Measurements from ENCODE around the gene MAMDC4. TPM values are rescaled to one million over a fixed set of nuclear protein-coding genes. Genes with fewer than 3 reads are reported as not detected.

Gene MAMDC4
- total RNA-seq, 6 experiments from 2014 or later = 2.3 to 3.4 (median 3.0) TPM

- peak; percentile 8 for DNase-seq
- Mint-ChIP-seq H3K4me1 (ENCODE audit: low read depth) (peaks cover 17% of the 10 kb centered on the region), H3K27ac (peak overlapping the region; percentile 72), H3K4me3 (no peak overlapping the region), H3K36me3 (ENCODE audit: low read depth) (peaks cover 17% of the 10 kb centered on the region), H3K27me3 (ENCODE audit: insufficient read depth) (no peaks in the 10 kb centered on the region), H3K9me3 (no peaks in the 10 kb centered on the region)
- no peak for TF ChIP-seq CTCF (IDR thresholded peaks at IDR 0.05)
Observed at GRCh38 chr9:136901516-136902258, 49.5 kb downstream of the MAMDC4 start.

GRCh38 chr9:136902259-136902821, 50.2 kb downstream of the MAMDC4 start:
- Mint-ChIP-seq H3K36me3 (ENCODE audit: low read depth) (peaks cover 17% of the 10 kb centered on the region), H3K27ac (no peak overlapping the region)

GRCh38 chr9:136903041-136903554, 51.0 kb downstream of the MAMDC4 start:
- H3K27ac Mint-ChIP-seq = no peak overlapping the region
- H3K27me3 Mint-ChIP-seq (ENCODE audit: insufficient read depth) = no peaks in the 10 kb centered on the region
- H3K4me1 Mint-ChIP-seq (ENCODE audit: low read depth) = peaks cover 17% of the 10 kb centered on the region
- no peaks in the 10 kb centered on the region for H3K9me3 Mint-ChIP-seq
- peaks cover 17% of the 10 kb centered on the region for H3K36me3 Mint-ChIP-seq (ENCODE audit: low read depth)
- no peak for TF ChIP-seq CTCF (IDR thresholded peaks at IDR 0.05)
- no peak for DNase-seq
- H3K4me3 Mint-ChIP-seq = no peak overlapping the region

More at GRCh38 chr9:136902259-136902821, 50.2 kb downstream of the MAMDC4 start:
- Mint-ChIP-seq H3K27me3 (ENCODE audit: insufficient read depth) (no peaks in the 10 kb centered on the region), H3K4me1 (ENCODE audit: low read depth) (peaks cover 17% of the 10 kb centered on the region), H3K9me3 (no peaks in the 10 kb centered on the region), H3K4me3 (no peak overlapping the region)
- TF ChIP-seq CTCF (IDR thresholded peaks at IDR 0.05) = no peak
- DNase-seq = no peak

- H3K27ac Mint-ChIP-seq = no peak overlapping the region
- no peak overlapping the region for H3K4me3 Mint-ChIP-seq
- H3K36me3 Mint-ChIP-seq (ENCODE audit: low read depth) = peaks cover 5% of the 10 kb centered on the region; the same call in 1 of the 2 replicates
- no peaks in the 10 kb centered on the region for H3K9me3 Mint-ChIP-seq
- no peaks in the 10 kb centered on the region for H3K27me3 Mint-ChIP-seq (ENCODE audit: insufficient read depth)
- TF ChIP-seq CTCF (IDR thresholded peaks at IDR 0.05) = no peak
- DNase-seq = no peak
- peaks cover 8% of the 10 kb centered on the region for H3K4me1 Mint-ChIP-seq (ENCODE audit: low read depth)
Observed at GRCh38 chr9:136906266-136906665, 54.1 kb downstream of the MAMDC4 start.

- Mint-ChIP-seq H3K27me3 (ENCODE audit: insufficient read depth) (no peaks in the 10 kb centered on the region), H3K4me1 (ENCODE audit: low read depth) (no peaks in the 10 kb centered on the region), H3K27ac (no peak overlapping the region), H3K9me3 (no peaks in the 10 kb centered on the region), H3K36me3 (ENCODE audit: low read depth) (peaks cover 5% of the 10 kb centered on the region; the same call in 1 of the 2 replicates), H3K4me3 (no peak overlapping the region)
- no peak for TF ChIP-seq CTCF (IDR thresholded peaks at IDR 0.05)
- DNase-seq = no peak
Observed at GRCh38 chr9:136907011-136907914, 55.1 kb downstream of the MAMDC4 start.

Data from HFFc6 (cell line).